ENCODE measurements around the gene ARHGEF5. TPM values are rescaled to one million over a fixed set of nuclear protein-coding genes. Genes with fewer than 3 reads are reported as not detected.

Gene ARHGEF5
- total and polyA plus RNA-seq, 8 donors, result 13.0 to 37.1 (median 24.8) TPM

- no peak for DNase-seq
These were observed 49.7 kb downstream of the ARHGEF5 start for GRCh38 chr7:144404946-144405345.

GRCh38 chr7:144407266-144407931, 52.2 kb downstream of the ARHGEF5 start:
- intact Hi-C loops (cut with DNase I), result no loop called here
- ATAC-seq (no peak), DNase-seq (no peak)
- Histone ChIP-seq H3K27me3 (peaks cover 0 to 15% of the 10 kb centered on the region in 2 donors), H3K4me3 (no peak overlapping the region), H3K36me3 (no peaks in the 10 kb centered on the region), H3K27ac (no peak overlapping the region), H3K4me1 (no peaks in the 10 kb centered on the region), H3K9me3 (no peaks in the 10 kb centered on the region)
- no peak for TF ChIP-seq CTCF (IDR thresholded peaks at IDR 0.05)

More at GRCh38 chr7:144404946-144405345, 49.7 kb downstream of the ARHGEF5 start:
- H3K27ac ChIP-seq, result no peak overlapping the region
- H3K27me3 ChIP-seq, result no peaks in the 10 kb centered on the region
- no peak for TF ChIP-seq CTCF (IDR thresholded peaks at IDR 0.05)
- no peaks in the 10 kb centered on the region for H3K36me3 ChIP-seq
- H3K4me3 ChIP-seq, result no peak overlapping the region
- H3K9me3 ChIP-seq, result no peaks in the 10 kb centered on the region
- intact Hi-C loops (cut with DNase I), result no loop called here
- ATAC-seq, result no peak
- H3K4me1 ChIP-seq, result no peaks in the 10 kb centered on the region

- Histone ChIP-seq H3K4me3 (no peak overlapping the region), H3K27ac (no peak overlapping the region), H3K27me3 (peaks cover 0 to 15% of the 10 kb centered on the region in 2 donors), H3K9me3 (no peaks in the 10 kb centered on the region), H3K4me1 (no peaks in the 10 kb centered on the region), H3K36me3 (no peaks in the 10 kb centered on the region)
- intact Hi-C loops (cut with DNase I), result no loop called here
- DNase-seq, result no peak
- no peak for ATAC-seq
- TF ChIP-seq CTCF (IDR thresholded peaks at IDR 0.05), result no peak
These were observed 52.9 kb downstream of the ARHGEF5 start for GRCh38 chr7:144408121-144408520.

- Histone ChIP-seq H3K27ac (no peak overlapping the region), H3K4me1 (no peaks in the 10 kb centered on the region), H3K9me3 (no peaks in the 10 kb centered on the region), H3K27me3 (peaks cover 0 to 15% of the 10 kb centered on the region in 2 donors), H3K4me3 (no peak overlapping the region), H3K36me3 (no peaks in the 10 kb centered on the region)
- intact Hi-C loops (cut with DNase I), result no loop called here
- ATAC-seq, result no peak
- TF ChIP-seq CTCF (IDR thresholded peaks at IDR 0.05), result no peak
- DNase-seq, result no peak
These were observed 55.2 kb downstream of the ARHGEF5 start for GRCh38 chr7:144410441-144410840.

- Histone ChIP-seq H3K27me3 (peaks cover 0 to 15% of the 10 kb centered on the region in 2 donors), H3K36me3 (no peaks in the 10 kb centered on the region), H3K9me3 (peaks cover 0 to 3% of the 10 kb centered on the region in 2 donors), H3K4me3 (no peak overlapping the region), H3K4me1 (no peaks in the 10 kb centered on the region), H3K27ac (no peak overlapping the region)
- intact Hi-C loops (cut with DNase I), result no loop called here
- DNase-seq (no peak), ATAC-seq (no peak)
- no peak for TF ChIP-seq CTCF (IDR thresholded peaks at IDR 0.05)
These were observed 59.6 kb downstream of the ARHGEF5 start for GRCh38 chr7:144414815-144415214.

All from left lung (tissue), 10 donors.